K562 (cell line): ENCODE results near the gene PLAGL1. TPM values are rescaled to one million over a fixed set of nuclear protein-coding genes. Genes with fewer than 3 reads are reported as not detected.

Experiments
- ATAC-seq: fragments of 200-7000 bp; cut with Tn5 transposase; 3 replicates; pipeline ENCODE4 v1.9.1; 2020; ENCODE audit warnings: moderate library complexity
- BruUV-seq: library from RNA; stranded (reverse); fragments of 400-500 nt; replicated peaks from 2 replicates; lab custom pipeline; 2021; lab: Mats Ljungman, UMichigan
- CTCF ChIA-PET: fragments of 300-600 bp; formaldehyde crosslinking; extraction: SDS; loops from one replicate; lab custom pipeline; 2021; ENCODE audit warnings: low intra/inter-chr PET ratio; lab: Yijun Ruan, JAX
- POLR2A ChIA-PET: fragments of 300-600, 350-650 bp; sonication (Branson Sonifier 250); formaldehyde crosslinking; extraction: SDS; loops from one replicate; lab custom pipeline; 2021; ENCODE audit warnings: antibody characterized with exemption, inconsistent platforms; lab: Yijun Ruan, JAX
- DNase-seq, 4 experiments: peaks; one replicate each; pipeline versions ENCODE4 v3.0.0 to v3.0.0-alpha.2; 2011 to 2018; ENCODE audit warnings: low spot score in 3 of 4, mixed read lengths in 3 of 4; ENCODE audit errors: extremely low read depth in 1 of 4
- FAIRE-seq: peaks from 2 replicates; lab custom pipeline; 2011; peaks lifted over from hg19 to GRCh38; lab: Jason Lieb, UNC
- H2AFZ ChIP-seq: 2 replicates; pipeline ENCODE4 v1.6.0; 2011; ENCODE audit warnings: low read depth, low read length, control low read depth, inconsistent platforms
- H3K27ac ChIP-seq: fragments of 200-600 bp; 3 replicates; pipeline ENCODE4 v1.8.0; 2011; ENCODE audit warnings: low read depth, mild to moderate bottlenecking, control low read depth, inconsistent platforms, low read length, moderate library complexity, mixed read lengths; ENCODE audit errors: extremely low read depth
- H3K27me3 ChIP-seq, 2 experiments: fragments of 300-600 bp in 1 of 2; 2 replicates in 1 of 2; 3 replicates in 1 of 2; pipeline versions ENCODE4 v1.6.0 to v1.8.0; 2011; ENCODE audit warnings: inconsistent platforms in 2 of 2, low read length in 2 of 2, mild to moderate bottlenecking in 1 of 2, mixed read lengths in 1 of 2, moderate library complexity in 1 of 2; ENCODE audit not compliant: control insufficient read depth in 2 of 2, insufficient read depth in 2 of 2
- H3K36me3 ChIP-seq: fragments of 300-600 bp; 3 replicates; pipeline ENCODE4 v1.8.0; 2011; ENCODE audit warnings: mild to moderate bottlenecking, low read length, inconsistent platforms; ENCODE audit not compliant: control insufficient read depth, insufficient read depth
- H3K4me1 ChIP-seq, 2 experiments: fragments of 200-600 bp in 1 of 2; replicated peaks in 1 of 2; 2 replicates in 1 of 2; 3 replicates in 1 of 2; pipeline versions ENCODE4 v1.5.1 to v1.8.0; 2011; ENCODE audit warnings: inconsistent platforms in 2 of 2, low read length in 2 of 2, mild to moderate bottlenecking in 1 of 2, mixed read lengths in 1 of 2, moderate library complexity in 1 of 2; ENCODE audit not compliant: control insufficient read depth in 2 of 2, insufficient read depth in 2 of 2
- H3K4me2 ChIP-seq: 2 replicates; pipeline ENCODE4 v1.6.1; 2011; ENCODE audit warnings: low read length, control low read depth, inconsistent platforms, mixed read lengths; ENCODE audit not compliant: insufficient read depth
- H3K4me3 ChIP-seq: fragments of 200-600 bp; sonication (generic), shearing (Covaris generic); 2 replicates; pipeline ENCODE4 v1.5.1; 2016; ENCODE audit warnings: control low read depth, inconsistent platforms
- H3K79me2 ChIP-seq: fragments of 200-600 bp; 3 replicates; pipeline ENCODE4 v1.8.0; 2011; ENCODE audit warnings: low read length, inconsistent platforms; ENCODE audit not compliant: control insufficient read depth, insufficient read depth
- H3K9ac ChIP-seq, 2 experiments: 2 replicates each; pipeline versions ENCODE4 v1.6.0 to v1.6.1; 2011; ENCODE audit warnings: low read depth in 2 of 2, low read length in 2 of 2, control low read depth in 1 of 2, inconsistent platforms in 1 of 2, mild to moderate bottlenecking in 1 of 2, mixed read lengths in 1 of 2; ENCODE audit not compliant: insufficient read depth in 1 of 2
- H3K9me1 ChIP-seq: one replicate; pipeline ENCODE4 v1.6.0; 2011; ENCODE audit warnings: inconsistent platforms, mild to moderate bottlenecking, low read length, moderate library complexity; ENCODE audit not compliant: control insufficient read depth, insufficient read depth
- H3K9me3 ChIP-seq: replicated peaks from 2 replicates; pipeline ENCODE4 v1.5.1; 2011; ENCODE audit warnings: low read depth, low read length, inconsistent platforms; ENCODE audit not compliant: control insufficient read depth, insufficient read depth
- H4K20me1 ChIP-seq: replicated peaks from 2 replicates; pipeline ENCODE4 v1.6.1; 2011; ENCODE audit warnings: low read length, inconsistent platforms, mixed read lengths; ENCODE audit not compliant: control insufficient read depth, insufficient read depth
- MAX ChIP-seq: sonication (generic); formaldehyde crosslinking; IDR thresholded peaks from 2 replicates; pipeline ENCODE4 v1.9.0; 2022; ENCODE audit warnings: mild to moderate bottlenecking, missing genetic modification reagents
- MGA ChIP-seq: fragments of 450-650 bp; IDR thresholded peaks from 2 replicates; pipeline ENCODE4 v1.6.1; 2016; ENCODE audit warnings: mild to moderate bottlenecking, moderate library complexity
- MNT ChIP-seq, 2 experiments: fragments of 450-650 bp; conservative IDR thresholded peaks; 2 replicates each; pipeline ENCODE4 v1.6.1; 2017; ENCODE audit warnings: mild to moderate bottlenecking in 2 of 2, moderate library complexity in 2 of 2
- TFE3 ChIP-seq: fragments of 450-650 bp; formaldehyde crosslinking; IDR thresholded peaks from 2 replicates; pipeline ENCODE4 v1.4.0; 2020; ENCODE audit warnings: mild to moderate bottlenecking, mixed read lengths
- WGBS: fragments of 100-300 bp; shearing (Covaris generic); methylation state at CpG from one replicate; pipeline ENCODE4 v1.1.6; 2016; ENCODE audit warnings: low coverage, mixed read lengths; ENCODE audit not compliant: insufficient coverage; ENCODE audit errors: missing lambda C conversion rate; 5-methylcytosine and 5-hydroxymethylcytosine counted together
- in situ Hi-C: fragments of 300-500 bp; cut with MboI; formaldehyde crosslinking; loops from 4 replicates; pipeline ENCODE4 v1.15.0; 2018; ENCODE audit warnings: inconsistent platforms, mixed read lengths
- intact Hi-C: fragments of 100-400 bp; cut with micrococcal nuclease; formaldehyde crosslinking; loops from 2 replicates; pipeline ENCODE4 v1.14.2; 2022
- polyA plus RNA-seq, 8 experiments: library from polyadenylated mRNA; depleted of rRNA in 4 of 8; stranded (reverse) in 5 of 8; unstranded in 3 of 8; fragments of >200 nt; fragmentation: Nextera tagmentation in 2 of 8; fragmentation: Illumina TruSeq in 1 of 8; extraction: Ambion mirVana in 2 of 8; extraction: Trizol in 1 of 8; gene quantifications; 2 replicates each; pipeline versions ENCODE4 v1.2.1 to v1.2.3, GENCODE V29; 2011 to 2014; ENCODE audit warnings: inconsistent platforms in 1 of 8, missing spikeins in 1 of 8
- total RNA-seq, 7 experiments: library from RNA; depleted of rRNA in 6 of 7; stranded (reverse); fragments of >200 nt in 6 of 7; fragmentation: Illumina TruSeq in 2 of 7; extraction: Trizol in 2 of 7; gene quantifications; 2 replicates each; pipeline versions ENCODE4 v1.2.1 to v1.2.3, GENCODE V29; 2011 to 2021; ENCODE audit warnings: low replicate concordance in 1 of 7

PLAGL1 gene
- total and polyA plus RNA-seq, 9 of the 15 experiments (the other 6 are each of a cell fraction or from before 2014, with no cell fraction given), result 4.9 to 29.6 (median 13.2) TPM

- intact Hi-C loops (loop anchor here (1.0 to 2.0 kb wide), 2 partner anchors 59 to 96 kb away; partner anchors contain the start of gene SF3B5), in situ Hi-C loops (no loop called here)
- Histone ChIP-seq H4K20me1 (no peaks in the 10 kb centered on the region), H2AFZ (peak overlapping the region; percentile 35), H3K4me2 (peak overlapping the region; percentile 21; the same call in 1 of the 2 replicates), H3K27me3 (no peaks in the 10 kb centered on the region), H3K9ac (peak overlapping the region in 1 of 2 experiments; percentile 67; a peak in 1 of 4 replicates), H3K9me3 (no peaks in the 10 kb centered on the region), H3K4me3 (no peak overlapping the region), H3K36me3 (no peaks in the 10 kb centered on the region), H3K79me2 (no peaks in the 10 kb centered on the region), H3K4me1 (no peaks in the 10 kb centered on the region), H3K9me1 (no peaks in the 10 kb centered on the region), H3K27ac (no peak overlapping the region)
- BruUV-seq, result no TSS peak
- ATAC-seq, result peak; percentile 85
- peak in 2 of 4 experiments; percentile 30 to 59 for DNase-seq
- 7% methylated on average over 8 of the region's 8 CpGs for WGBS
- ChIA-PET CTCF (interaction anchor here (0.8 kb wide), 1 partner anchor 459 kb away, joined by 4 read pairs; no protein-coding TSS in a partner anchor), POLR2A (interaction anchor here (0.8 kb wide), 2 partner anchors 10 to 59 kb away, joined by 4 to 6 read pairs; partner anchors contain the start of gene SF3B5)
- no peak for FAIRE-seq
- TF ChIP-seq TFE3 (no peak), MAX (peak; percentile 44), MGA (0 out of 2 replicates have a peak, but pooled peaks have one; percentile 16), MNT (conservative IDR thresholded peaks at IDR 0.05) (0 out of 4 replicates have a peak, but pooled peaks of 1 of the 2 experiments have one; percentile 27)
Measured at GRCh38 chr6:144036064-144036834, 28.2 kb upstream of the PLAGL1 start.
